Measurements from ENCODE around the gene COQ9.

GRCh38 chr16:57504001-57504400 lies 56.7 kb downstream of the COQ9 start:
- TF ChIP-seq CTCF (IDR thresholded peaks at IDR 0.05) (no peak), EP300 (IDR thresholded peaks at IDR 0.05) (no peak)

Measured in tibial nerve (tissue), 4 donors.